Liver (tissue), 9 donors: ENCODE results near the gene ALG12. TPM values are rescaled to one million over a fixed set of nuclear protein-coding genes. Genes with fewer than 3 reads are reported as not detected.

Source experiments
- DNase-seq: peaks from one replicate; pipeline ENCODE4 v3.0.0-alpha.2; 2017; ENCODE audit warnings: low spot score
- H3K27ac ChIP-seq, 2 donors: one replicate each; pipeline ENCODE4 v1.7.0; 2013; ENCODE audit warnings: inconsistent platforms in 2 of 2, low read length in 2 of 2, control low read depth in 1 of 2, low read depth in 1 of 2, mild to moderate bottlenecking in 1 of 2
- H3K27me3 ChIP-seq, 4 donors: one replicate each; pipeline versions ENCODE4 v1.6.1 to v1.7.0; 2013; ENCODE audit warnings: low read length in 3 of 4, inconsistent platforms in 1 of 4, mild to moderate bottlenecking in 1 of 4, moderate library complexity in 1 of 4; ENCODE audit not compliant: control insufficient read depth in 4 of 4, insufficient read depth in 4 of 4
- H3K36me3 ChIP-seq, 4 donors: one replicate each; pipeline versions ENCODE4 v1.6.1 to v1.7.0; 2013; ENCODE audit warnings: low read length in 3 of 4, mild to moderate bottlenecking in 3 of 4, low read depth in 1 of 4, moderate library complexity in 1 of 4; ENCODE audit not compliant: control insufficient read depth in 4 of 4, insufficient read depth in 3 of 4
- H3K4me1 ChIP-seq, 4 donors: one replicate each; pipeline versions ENCODE4 v1.6.1 to v1.7.0; 2013; ENCODE audit warnings: low read length in 3 of 4, mild to moderate bottlenecking in 3 of 4, moderate library complexity in 1 of 4; ENCODE audit not compliant: control insufficient read depth in 4 of 4, insufficient read depth in 4 of 4
- H3K4me3 ChIP-seq, 3 donors: one replicate each; pipeline versions ENCODE4 v1.6.1 to v1.7.0; 2013; ENCODE audit warnings: low read length in 3 of 3, control low read depth in 1 of 3, low read depth in 1 of 3, mild to moderate bottlenecking in 1 of 3
- H3K9ac ChIP-seq, 2 donors: one replicate each; pipeline ENCODE4 v1.7.0; 2013; ENCODE audit warnings: low read length in 2 of 2, mild to moderate bottlenecking in 2 of 2, moderate library complexity in 2 of 2, control low read depth in 1 of 2, low read depth in 1 of 2
- H3K9me3 ChIP-seq, 4 donors: one replicate each; pipeline versions ENCODE4 v1.6.1 to v1.7.0; 2013; ENCODE audit warnings: low read length in 3 of 4; ENCODE audit not compliant: control insufficient read depth in 4 of 4
- CTCF ChIP-seq: fragments of 150-350 bp; IDR thresholded peaks from 2 replicates; pipeline ENCODE4 v1.5.1; 2017; ENCODE audit warnings: improper control_type of control experiment, low read depth, low read length; ENCODE audit not compliant: missing input control
- EGR1 ChIP-seq, 2 donors: IDR thresholded peaks; 2 replicates each; pipeline ENCODE4 v1.6.1; 2016 to 2018; ENCODE audit warnings: antibody characterized with exemption in 2 of 2, low read depth in 2 of 2
- GABPA ChIP-seq, 2 donors: IDR thresholded peaks in 1 of 2; conservative IDR thresholded peaks in 1 of 2; 2 replicates each; pipeline ENCODE4 v1.6.1; 2016; ENCODE audit warnings: antibody characterized with exemption in 2 of 2, mild to moderate bottlenecking in 1 of 2, moderate library complexity in 1 of 2
- HNF4A ChIP-seq, 2 donors: conservative IDR thresholded peaks; 2 replicates each; pipeline ENCODE4 v1.6.1; 2016; ENCODE audit warnings: antibody characterized with exemption in 2 of 2, mild to moderate bottlenecking in 2 of 2
- JUND ChIP-seq, 2 donors: IDR thresholded peaks; 2 replicates each; pipeline ENCODE4 v1.6.1; 2016; ENCODE audit warnings: antibody characterized with exemption in 2 of 2
- MAX ChIP-seq: IDR thresholded peaks from 2 replicates; pipeline ENCODE4 v1.6.1; 2016; ENCODE audit warnings: antibody characterized with exemption
- NR2F2 ChIP-seq: IDR thresholded peaks from 2 replicates; pipeline ENCODE4 v1.6.1; 2016; ENCODE audit warnings: antibody characterized with exemption
- RAD21 ChIP-seq, 2 donors: IDR thresholded peaks; 2 replicates each; pipeline ENCODE4 v1.6.1; 2016; ENCODE audit warnings: antibody characterized with exemption in 2 of 2, mild to moderate bottlenecking in 2 of 2
- REST ChIP-seq: IDR thresholded peaks from 2 replicates; pipeline ENCODE4 v1.6.1; 2016; ENCODE audit warnings: antibody characterized with exemption, mild to moderate bottlenecking
- RXRA ChIP-seq, 2 donors: IDR thresholded peaks; 2 replicates each; pipeline ENCODE4 v1.6.1; 2017 to 2018; ENCODE audit warnings: antibody characterized with exemption in 2 of 2, mild to moderate bottlenecking in 1 of 2
- TAF1 ChIP-seq: conservative IDR thresholded peaks from 2 replicates; pipeline ENCODE4 v1.6.1; 2016; ENCODE audit warnings: antibody characterized with exemption, mild to moderate bottlenecking
- YY1 ChIP-seq: IDR thresholded peaks from 2 replicates; pipeline ENCODE4 v1.6.1; 2016; ENCODE audit warnings: antibody characterized with exemption, mild to moderate bottlenecking
- ZBTB33 ChIP-seq: IDR thresholded peaks from 2 replicates; pipeline ENCODE4 v1.6.1; 2016; ENCODE audit warnings: antibody characterized with exemption
- WGBS: extraction: QIAGEN DNeasy Blood & Tissue Kit; methylation state at CpG from one replicate; pipeline ENCODE4 v1.1.7; 2013; 5-methylcytosine and 5-hydroxymethylcytosine counted together
- polyA plus RNA-seq, 2 donors: library from polyadenylated mRNA; stranded (reverse) in 1 of 2; unstranded in 1 of 2; fragments of 200-250 nt in 1 of 2; fragments of >200 nt in 1 of 2; fragmentation: Nextera tagmentation in 1 of 2; extraction: Ambion mirVana in 1 of 2; gene quantifications; one replicate each; pipeline versions ENCODE4 v1.2.1 to v1.2.3, GENCODE V29; 2013 to 2015
- total RNA-seq, 2 donors: library from RNA; depleted of rRNA; stranded (reverse); fragments of >200 nt; gene quantifications; one replicate each; pipeline ENCODE4 v1.2.3, GENCODE V29; 2014
- TF ChIP-seq, protein P1 (sequence below): IDR thresholded peaks from 2 replicates; pipeline ENCODE4 v1.6.1; 2016; ENCODE audit warnings: antibody characterized with exemption
- donor health status: healthy.
- donor health status: healthy.
- donor health status: healthy.
- donor health status: healthy.
- donor health status: healthy.

Gene ALG12
- total and polyA plus RNA-seq, 4 donors: 10.4 to 20.2 (median 14.0) TPM

DNA sequence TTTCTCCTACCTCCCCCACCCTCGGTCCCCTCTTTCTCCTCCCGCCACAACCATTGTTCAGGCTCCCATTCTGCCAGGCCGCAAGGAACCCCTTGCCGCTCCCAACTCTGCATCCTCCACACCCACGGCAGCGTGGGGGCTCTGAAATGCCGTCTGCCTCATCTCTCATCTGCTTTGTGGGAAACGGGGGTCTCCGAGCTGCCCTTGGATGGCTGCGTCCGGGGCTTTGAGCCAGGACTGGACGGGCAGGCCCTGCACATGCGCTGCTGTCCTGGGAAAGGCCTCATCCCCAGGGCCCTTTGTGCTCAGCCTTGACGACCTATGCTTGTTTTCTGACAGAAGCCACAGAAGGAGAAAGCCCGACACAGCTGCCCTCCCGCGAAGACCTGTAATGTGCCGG is 8.7 kb upstream of the ALG12 start (continued):
- TF ChIP-seq HNF4A (conservative IDR thresholded peaks at IDR 0.05) (no peak), CTCF (no peak), TAF1 (no peak), RXRA (IDR thresholded peaks at IDR 0.05) (no peak)

- TF ChIP-seq MAX (no peak), RAD21 (IDR thresholded peaks at IDR 0.05) (no peak), TAF1 (no peak), ZBTB33 (no peak), NR2F2 (no peak), REST (no peak), YY1 (no peak), EGR1 (IDR thresholded peaks at IDR 0.05; ENCODE audit: low read depth in 2 of 2) (no peak), GABPA (IDR thresholded peaks at IDR 0.05 in 1 of 2, conservative IDR thresholded peaks at IDR 0.05 in 1 of 2) (no peak), JUND (IDR thresholded peaks at IDR 0.05) (no peak)
- TF ChIP-seq, protein P1, sequence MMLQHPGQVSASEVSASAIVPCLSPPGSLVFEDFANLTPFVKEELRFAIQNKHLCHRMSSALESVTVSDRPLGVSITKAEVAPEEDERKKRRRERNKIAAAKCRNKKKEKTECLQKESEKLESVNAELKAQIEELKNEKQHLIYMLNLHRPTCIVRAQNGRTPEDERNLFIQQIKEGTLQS: no peak
- Histone ChIP-seq H3K4me1 (peaks cover 0 to 6% (median 3%) of the 10 kb centered on the region in 4 donors), H3K27ac (no peak overlapping the region), H3K36me3 (peaks cover 6 to 21% (median 14%) of the 10 kb centered on the region in 4 donors), H3K9me3 (no peaks in the 10 kb centered on the region), H3K27me3 (no peaks in the 10 kb centered on the region), H3K4me3 (no peak overlapping the region), H3K9ac (no peak overlapping the region)
- WGBS: 79% methylated on average over 24 of the region's 24 CpGs
- no peak for DNase-seq
Measured at GRCh38 chr22:49925525-49926128, 7.4 kb upstream of the ALG12 start.
